ENCODE results near the gene SKP1. TPM values are rescaled to one million over a fixed set of nuclear protein-coding genes. Genes with fewer than 3 reads are reported as not detected.
"Not testable (repeated sequence)": the region's sequence is repeated elsewhere in the genome, so short reads cannot be mapped to it uniquely, and the experiment has no call there.

Gene SKP1
- 229 TPM for total RNA-seq

DNA sequence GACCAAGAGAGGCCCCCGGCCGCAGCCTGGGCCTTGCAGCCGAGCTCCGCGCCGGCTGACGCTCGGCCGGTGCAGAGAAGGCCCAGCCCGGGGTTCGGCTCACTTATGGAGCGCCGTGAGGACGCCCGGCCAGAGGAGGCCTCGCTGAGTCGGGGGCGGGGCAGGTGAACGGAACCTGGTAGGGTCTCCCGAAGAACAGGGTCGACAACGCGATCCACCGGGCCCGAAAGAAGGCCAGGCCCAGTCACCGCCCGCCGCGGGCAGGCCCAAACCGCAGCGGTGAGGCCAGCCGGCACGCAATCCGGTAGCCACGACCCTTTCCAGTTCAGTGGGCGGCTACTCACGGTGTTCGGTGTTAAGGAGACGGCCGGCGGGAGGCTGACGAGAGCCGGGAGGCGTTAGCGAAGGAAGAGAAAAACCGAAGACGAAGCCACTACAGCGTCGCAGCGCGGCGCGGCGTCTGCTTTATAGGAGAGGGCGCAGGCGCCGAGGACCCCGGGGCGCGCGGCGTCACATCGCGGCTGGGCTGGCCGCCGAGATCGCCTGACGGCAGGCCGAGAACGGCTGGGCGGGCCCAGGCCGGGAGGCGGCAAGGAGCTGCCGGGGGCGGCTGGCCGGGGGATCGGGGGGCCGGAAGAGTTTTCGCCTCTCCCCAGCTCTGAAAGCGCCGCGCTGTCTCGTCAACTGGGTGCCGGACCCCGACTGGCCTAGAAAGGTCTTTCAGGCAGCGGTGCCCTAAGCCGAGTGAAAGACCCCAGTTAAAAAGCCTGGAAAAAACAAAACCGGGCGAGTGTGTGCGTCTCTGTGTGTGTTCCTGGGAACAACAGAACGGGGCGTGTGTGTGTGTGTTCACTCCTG is at the start of gene SKP1:
TSS of gene SKP1 (minus strand) at position 440 of the 858 bp plus-strand sequence. CDS start 2,928 bp downstream, outside the sequence.
- peaks cover 28% of the 10 kb centered on the region for H3K4me1 ChIP-seq (ENCODE audit: insufficient read depth, low read length)
- peak within 1 kb of the TSS; percentile 94 for H3K4me3 ChIP-seq (ENCODE audit: low read length)
- H3K9me3 ChIP-seq (ENCODE audit: low read depth, low read length), result no peaks in the 10 kb centered on the region
- H3K27me3 ChIP-seq (ENCODE audit: insufficient read depth, low read length), result no peaks in the 10 kb centered on the region

DNA sequence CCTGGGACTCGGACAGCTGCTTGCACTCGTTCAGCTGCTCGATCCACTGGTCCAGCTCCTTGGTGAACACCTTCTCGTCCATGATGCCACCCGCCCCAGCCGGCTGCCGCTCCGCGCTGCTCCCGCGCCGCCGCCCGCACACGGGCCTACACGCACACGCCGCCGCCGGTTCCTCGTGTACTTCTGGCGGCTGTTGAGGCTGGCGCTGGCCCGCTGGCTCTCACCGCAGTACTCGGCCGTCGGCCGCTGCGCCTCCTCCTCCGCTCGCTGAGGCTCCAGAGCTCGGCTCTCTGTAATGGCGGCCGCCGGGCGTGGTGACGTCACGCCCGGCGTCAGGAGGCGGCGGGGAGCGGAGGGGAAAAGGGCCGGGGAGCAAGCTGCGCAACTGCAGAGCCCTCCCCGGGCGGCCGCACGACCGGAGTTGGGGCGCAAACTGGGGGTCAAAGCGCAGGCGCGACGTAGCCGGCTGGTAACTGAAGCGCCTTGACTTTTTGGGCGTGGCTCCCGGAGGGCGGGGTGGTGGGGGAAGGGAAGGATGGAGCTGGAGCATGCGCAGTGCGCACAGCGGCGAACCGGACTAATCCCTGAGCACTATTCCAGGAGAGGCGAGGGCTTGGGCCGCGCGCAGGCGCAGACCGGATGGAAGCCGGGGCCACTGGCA is 49.2 kb upstream of the SKP1 start, which contains the start of gene PPP2CA:
TSS of gene PPP2CA (minus strand) at position 294 of the 661 bp plus-strand sequence. CDS start at position 82, 212 bp downstream.
- H3K4me3 ChIP-seq (ENCODE audit: low read length), result peak within 1 kb of the TSS; percentile 96
- no peaks in the 10 kb centered on the region for H3K27me3 ChIP-seq (ENCODE audit: insufficient read depth, low read length)
- peaks cover 38% of the 10 kb centered on the region for H3K4me1 ChIP-seq (ENCODE audit: insufficient read depth, low read length)

DNA sequence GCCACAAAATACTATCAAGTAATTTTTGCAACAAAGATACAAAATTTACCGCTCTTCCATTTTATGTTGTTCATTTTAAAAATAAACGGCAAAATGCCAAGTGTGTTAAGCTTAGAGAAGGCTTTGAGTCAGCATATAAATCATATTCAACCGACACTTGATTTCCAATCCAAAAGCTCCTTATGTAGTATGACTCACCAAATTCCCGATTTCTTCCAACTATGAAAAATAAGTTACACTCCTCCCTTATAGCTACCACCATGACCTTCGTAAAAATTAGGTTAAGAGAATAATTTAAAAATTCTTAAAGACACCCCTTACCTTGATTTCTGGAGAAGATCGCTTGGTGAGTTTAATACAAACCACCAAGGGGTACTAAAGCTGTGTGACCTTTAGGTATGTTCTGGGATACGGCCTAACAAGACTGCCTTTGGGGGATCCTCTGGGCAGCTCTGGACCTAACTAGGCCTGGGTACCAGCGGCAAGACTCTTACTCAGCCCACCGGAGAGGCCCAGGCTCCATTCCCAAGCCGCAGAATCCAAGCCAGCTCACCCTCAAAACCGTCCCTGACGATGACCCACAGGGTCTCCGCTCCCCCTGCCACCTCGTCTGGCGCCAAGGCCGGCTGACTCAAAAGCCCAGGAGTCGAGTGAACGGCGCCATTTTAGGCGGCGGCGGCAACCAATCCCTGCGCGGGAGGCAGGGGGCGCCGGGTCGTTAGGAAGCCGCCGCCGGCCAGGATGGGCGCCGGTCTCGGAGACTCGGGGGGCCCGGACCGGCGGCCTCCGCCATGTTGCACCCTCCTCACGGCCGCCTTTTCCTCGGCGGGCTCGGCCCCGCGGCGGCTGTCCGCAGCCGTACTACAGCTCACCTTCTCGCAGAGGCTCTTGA is 48.4 kb upstream of the SKP1 start:
- peaks cover 46% of the 10 kb centered on the region for H3K4me1 ChIP-seq (ENCODE audit: insufficient read depth, low read length)

More for the DNA sequence above, 49.2 kb upstream of the SKP1 start, which contains the start of gene PPP2CA:
- H3K9me3 ChIP-seq (ENCODE audit: low read depth, low read length), result no peaks in the 10 kb centered on the region

DNA sequence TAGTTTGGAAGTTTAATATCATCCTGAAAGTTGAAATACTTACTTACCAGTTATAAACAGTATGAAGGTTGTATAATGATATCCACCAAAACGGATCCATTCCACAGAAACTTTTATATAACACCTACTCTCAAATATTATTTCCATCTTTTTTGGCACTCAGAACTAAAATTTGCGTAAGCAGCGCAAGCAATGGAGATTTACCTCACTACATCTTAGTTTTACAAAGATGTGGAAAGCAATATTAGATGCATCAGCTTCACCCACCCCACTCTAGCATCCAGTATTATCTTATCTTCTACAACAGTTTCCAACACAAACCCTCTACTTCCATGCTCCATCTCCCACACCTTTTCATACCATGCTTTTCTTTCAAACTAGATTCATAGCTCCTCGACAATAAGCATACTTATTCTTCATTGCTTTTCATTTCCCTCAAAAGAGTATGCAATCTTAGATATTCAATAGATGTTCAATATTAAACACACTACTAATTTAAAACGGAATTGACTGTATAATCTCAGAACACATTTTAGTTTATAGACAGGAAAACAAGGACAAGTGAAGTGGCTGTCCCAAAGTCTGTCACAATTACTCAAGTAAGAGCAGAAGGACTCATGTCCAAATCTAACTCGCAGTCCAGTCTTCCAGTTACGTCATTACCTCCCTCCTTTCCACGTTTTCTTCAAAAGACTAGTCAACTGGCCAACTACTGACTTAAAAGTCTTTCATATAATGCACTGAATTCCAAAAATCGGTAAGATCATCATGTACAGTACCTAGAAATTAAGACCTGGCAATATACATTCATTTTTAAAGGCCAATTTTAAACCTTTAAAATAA is 46.9 kb upstream of the SKP1 start:
- Histone ChIP-seq H3K27me3 (ENCODE audit: insufficient read depth, low read length) (no peaks in the 10 kb centered on the region), H3K9me3 (ENCODE audit: low read depth, low read length) (no peaks in the 10 kb centered on the region), H3K4me1 (ENCODE audit: insufficient read depth, low read length) (peaks cover 56% of the 10 kb centered on the region), H3K4me3 (ENCODE audit: low read length) (no peak overlapping the region)

More for the DNA sequence above, 48.4 kb upstream of the SKP1 start:
- Histone ChIP-seq H3K9me3 (ENCODE audit: low read depth, low read length) (no peaks in the 10 kb centered on the region), H3K4me3 (ENCODE audit: low read length) (peak overlapping the region; percentile 96), H3K27me3 (ENCODE audit: insufficient read depth, low read length) (no peaks in the 10 kb centered on the region)

DNA sequence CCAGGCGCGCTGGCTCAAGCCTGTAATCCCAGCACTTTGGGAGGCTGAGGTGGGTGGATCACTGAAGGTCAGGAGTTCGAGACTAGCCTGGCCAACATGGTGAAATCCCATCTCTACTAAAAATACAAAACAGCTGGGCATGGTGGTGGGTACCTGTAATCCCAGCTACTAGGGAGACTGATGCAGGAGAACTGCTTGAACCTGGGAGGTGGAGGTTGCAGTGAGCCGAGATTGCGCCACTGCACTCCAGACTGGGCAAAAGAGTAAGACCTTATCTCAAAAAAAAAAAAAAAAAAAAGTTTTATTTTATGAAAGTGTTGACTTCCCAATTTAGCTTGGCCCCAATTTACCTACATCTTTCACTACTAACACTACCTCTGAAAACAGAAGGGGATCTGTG is 44.9 kb upstream of the SKP1 start:
- H3K4me3 ChIP-seq (ENCODE audit: low read length); H3K27me3 ChIP-seq (ENCODE audit: insufficient read depth, low read length); H3K9me3 ChIP-seq (ENCODE audit: low read depth, low read length): not testable (repeated sequence)
- H3K4me1 ChIP-seq (ENCODE audit: insufficient read depth, low read length), result peaks cover 51% of the 10 kb centered on the region

DNA sequence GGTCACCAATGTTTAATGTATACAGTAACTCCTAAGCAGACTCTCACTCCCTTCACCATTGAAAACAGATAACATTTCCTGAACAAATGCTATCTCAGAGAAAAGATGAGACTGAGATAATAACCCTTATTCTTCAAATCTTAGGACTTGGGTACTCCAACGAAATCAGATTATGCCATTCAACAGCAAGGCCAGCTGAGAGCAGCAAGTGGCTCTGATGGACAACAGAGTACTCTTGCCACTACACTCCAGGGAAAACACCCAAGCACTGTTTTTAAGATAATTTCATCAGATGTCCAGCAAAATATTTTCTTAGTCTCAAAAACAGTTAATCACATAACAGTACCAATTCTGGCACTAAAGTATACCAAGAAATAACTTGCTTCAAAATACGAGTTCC is 39.0 kb upstream of the SKP1 start:
- Histone ChIP-seq H3K9me3 (ENCODE audit: low read depth, low read length) (no peaks in the 10 kb centered on the region), H3K4me3 (ENCODE audit: low read length) (no peak overlapping the region), H3K4me1 (ENCODE audit: insufficient read depth, low read length) (peaks cover 48% of the 10 kb centered on the region), H3K27me3 (ENCODE audit: insufficient read depth, low read length) (no peaks in the 10 kb centered on the region)

DNA sequence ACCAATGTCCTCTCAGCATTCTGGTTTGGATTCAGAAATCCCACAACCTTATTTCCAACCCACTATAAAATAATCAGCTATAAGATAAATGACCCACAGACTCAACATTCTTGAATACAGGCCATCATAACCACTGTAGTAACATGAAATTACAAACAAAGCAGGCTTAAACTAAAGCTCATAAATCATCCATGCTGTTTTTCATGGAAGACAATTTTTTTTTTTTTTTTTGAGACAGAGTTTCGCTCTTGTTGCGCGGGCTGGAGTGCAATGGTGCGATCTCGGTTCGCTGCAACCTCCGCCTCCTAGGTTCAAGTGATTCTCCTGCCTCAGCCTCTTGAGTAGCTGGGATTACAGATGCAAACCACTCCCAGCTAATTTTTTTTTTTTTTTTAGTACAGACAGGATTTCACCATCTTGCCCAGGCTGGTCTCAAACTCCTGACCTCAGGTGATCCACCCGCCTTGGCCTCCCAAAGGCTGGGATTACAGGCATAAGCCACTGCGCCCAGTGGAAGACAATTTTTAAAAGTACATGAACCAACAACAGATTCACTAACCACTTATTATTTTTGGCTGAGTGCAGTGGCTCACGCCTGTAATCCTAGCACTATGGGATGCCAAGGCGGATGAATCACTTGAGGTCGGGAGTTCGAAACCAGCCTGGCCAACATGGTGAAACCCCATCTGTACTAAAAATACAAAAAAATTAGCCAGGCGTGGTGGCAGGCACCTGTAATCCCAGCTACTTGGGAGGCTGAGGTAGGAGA is 34.7 kb upstream of the SKP1 start:
- not testable (repeated sequence) for H3K9me3 ChIP-seq (ENCODE audit: low read depth, low read length); H3K27me3 ChIP-seq (ENCODE audit: insufficient read depth, low read length); H3K4me3 ChIP-seq (ENCODE audit: low read length)
- peaks cover 46% of the 10 kb centered on the region for H3K4me1 ChIP-seq (ENCODE audit: insufficient read depth, low read length)

DNA sequence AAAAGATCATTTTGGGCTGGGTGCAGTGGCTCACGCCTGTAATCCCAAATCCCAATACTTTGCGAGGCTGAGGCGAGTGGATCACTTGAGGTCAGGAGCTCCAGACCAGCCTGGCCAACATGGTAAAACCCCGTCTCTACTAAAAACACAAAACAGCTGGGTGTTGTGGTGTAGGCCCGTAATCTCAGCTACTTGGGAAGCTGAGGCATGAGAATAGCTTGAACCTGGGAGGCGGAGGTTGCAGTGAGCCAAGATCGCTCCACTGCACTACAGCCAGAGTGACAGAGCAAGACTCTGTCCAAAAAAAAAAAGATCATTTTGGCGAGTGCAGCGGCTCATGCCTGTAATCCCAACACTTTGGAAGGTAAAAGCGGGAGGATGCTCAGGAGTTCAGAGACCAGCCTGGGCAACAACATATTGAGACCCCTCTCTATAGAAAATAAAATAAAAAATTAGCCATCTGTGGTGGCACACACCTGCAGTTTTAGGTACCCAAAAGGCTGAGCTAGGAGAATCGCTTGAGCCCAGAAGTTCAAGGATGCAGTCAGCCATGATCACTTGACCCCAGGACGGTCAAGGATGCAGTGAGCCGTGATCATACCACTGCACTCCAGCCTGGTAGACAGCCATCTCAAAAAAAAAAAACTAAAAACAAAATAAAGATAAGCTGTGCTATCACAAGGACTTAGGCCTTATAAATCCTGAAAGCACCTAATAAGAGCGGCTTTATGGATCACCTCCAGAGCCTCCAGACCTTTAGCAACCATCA is 32.9 kb upstream of the SKP1 start:
- Histone ChIP-seq H3K4me3 (ENCODE audit: low read length) (no peak overlapping the region), H3K27me3 (ENCODE audit: insufficient read depth, low read length) (no peaks in the 10 kb centered on the region), H3K9me3 (ENCODE audit: low read depth, low read length) (no peaks in the 10 kb centered on the region), H3K4me1 (ENCODE audit: insufficient read depth, low read length) (peaks cover 36% of the 10 kb centered on the region)

DNA sequence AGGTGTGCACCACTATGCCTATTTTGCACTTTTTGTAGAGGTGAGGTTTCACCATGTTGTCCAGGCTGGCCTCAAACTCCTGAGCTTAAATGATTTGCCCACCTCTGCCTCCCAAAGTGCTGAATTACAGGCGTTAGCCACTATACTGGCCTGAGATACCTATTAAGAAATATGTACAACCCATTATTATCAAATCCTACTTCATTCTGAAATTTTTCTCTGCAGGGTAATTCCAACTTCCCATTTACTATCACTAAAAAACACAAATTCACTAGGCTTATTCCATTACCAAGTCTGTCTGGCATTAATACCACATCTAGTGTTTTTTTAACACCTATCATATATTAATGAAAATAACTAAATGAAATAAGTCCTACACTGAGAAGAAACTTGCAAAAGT is 30.9 kb upstream of the SKP1 start:
- no peaks in the 10 kb centered on the region for H3K9me3 ChIP-seq (ENCODE audit: low read depth, low read length)
- H3K27me3 ChIP-seq (ENCODE audit: insufficient read depth, low read length), result no peaks in the 10 kb centered on the region
- H3K4me1 ChIP-seq (ENCODE audit: insufficient read depth, low read length), result peaks cover 29% of the 10 kb centered on the region
- H3K4me3 ChIP-seq (ENCODE audit: low read length), result no peak overlapping the region

DNA sequence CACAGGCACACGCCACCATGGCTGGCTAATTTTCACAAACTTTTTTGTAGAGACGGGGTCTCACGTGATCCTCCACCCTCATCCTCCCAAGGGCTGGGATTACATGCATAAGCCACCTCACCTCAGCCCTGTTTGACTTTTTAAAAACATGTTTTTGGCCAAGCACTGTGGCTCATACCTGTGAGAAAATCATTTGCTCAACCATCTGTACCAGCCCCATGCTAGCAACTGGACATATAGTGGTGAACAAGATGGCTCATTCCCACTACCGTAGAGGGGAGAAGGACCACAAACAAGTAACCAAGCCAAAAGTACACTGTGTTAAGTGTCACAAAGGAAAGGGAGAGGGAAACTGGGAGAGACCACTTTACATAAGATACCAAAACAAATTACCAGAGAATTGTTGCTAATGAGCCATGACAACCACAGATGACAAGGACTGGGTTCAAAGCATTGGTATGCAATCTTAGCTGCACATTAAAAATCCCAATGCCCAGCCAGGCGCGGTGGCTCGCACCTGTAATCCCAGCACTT is 29.9 kb upstream of the SKP1 start:
- no peaks in the 10 kb centered on the region for H3K9me3 ChIP-seq (ENCODE audit: low read depth, low read length)
- H3K27me3 ChIP-seq (ENCODE audit: insufficient read depth, low read length), result no peaks in the 10 kb centered on the region
- H3K4me1 ChIP-seq (ENCODE audit: insufficient read depth, low read length), result peaks cover 29% of the 10 kb centered on the region

DNA sequence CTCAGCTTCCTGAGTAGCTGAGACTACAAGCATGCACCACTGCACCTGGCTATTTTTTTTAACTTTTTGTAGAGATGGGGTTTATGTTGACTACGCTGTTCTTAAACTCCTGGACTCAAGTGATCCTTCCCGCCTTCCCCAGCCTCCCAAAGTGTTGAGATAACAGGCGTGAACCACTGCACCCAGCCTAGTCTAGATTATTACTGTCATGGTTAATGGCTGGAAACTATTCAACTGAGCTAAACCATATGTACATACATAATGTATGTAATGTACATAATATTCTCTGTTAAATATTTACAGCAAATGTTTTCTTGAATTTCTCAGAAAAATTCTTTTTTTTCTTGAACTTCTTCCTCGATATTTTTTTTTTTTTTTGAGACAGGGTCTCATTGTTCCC is 27.8 kb upstream of the SKP1 start:
- peaks cover 10% of the 10 kb centered on the region for H3K4me1 ChIP-seq (ENCODE audit: insufficient read depth, low read length)

More for the DNA sequence above, 29.9 kb upstream of the SKP1 start:
- no peak overlapping the region for H3K4me3 ChIP-seq (ENCODE audit: low read length)

DNA sequence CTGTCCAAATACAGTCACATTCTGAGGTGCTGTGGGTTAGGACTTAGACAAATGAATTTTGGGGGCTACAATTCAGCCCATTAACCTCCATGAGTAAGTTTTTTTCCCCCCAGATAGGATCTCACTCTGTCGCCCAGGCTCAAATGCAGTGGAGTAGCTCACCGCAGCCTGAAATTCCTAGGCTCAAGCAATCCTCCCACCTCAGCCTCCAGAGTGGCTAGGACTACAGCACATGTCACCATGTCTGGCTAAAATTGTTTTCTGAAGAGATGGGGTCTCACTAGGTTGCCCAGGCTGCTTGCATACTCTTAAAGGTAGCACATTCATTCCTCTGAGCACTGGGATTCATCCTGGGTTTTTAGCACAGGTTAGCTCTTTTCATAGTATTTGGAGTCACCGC is 26.9 kb upstream of the SKP1 start:
- no peaks in the 10 kb centered on the region for H3K9me3 ChIP-seq (ENCODE audit: low read depth, low read length)
- peaks cover 6% of the 10 kb centered on the region for H3K4me1 ChIP-seq (ENCODE audit: insufficient read depth, low read length)
- no peaks in the 10 kb centered on the region for H3K27me3 ChIP-seq (ENCODE audit: insufficient read depth, low read length)
- H3K4me3 ChIP-seq (ENCODE audit: low read length), result no peak overlapping the region

More for the DNA sequence above, 27.8 kb upstream of the SKP1 start:
- Histone ChIP-seq H3K9me3 (ENCODE audit: low read depth, low read length) (no peaks in the 10 kb centered on the region), H3K27me3 (ENCODE audit: insufficient read depth, low read length) (no peaks in the 10 kb centered on the region), H3K4me3 (ENCODE audit: low read length) (no peak overlapping the region)

DNA sequence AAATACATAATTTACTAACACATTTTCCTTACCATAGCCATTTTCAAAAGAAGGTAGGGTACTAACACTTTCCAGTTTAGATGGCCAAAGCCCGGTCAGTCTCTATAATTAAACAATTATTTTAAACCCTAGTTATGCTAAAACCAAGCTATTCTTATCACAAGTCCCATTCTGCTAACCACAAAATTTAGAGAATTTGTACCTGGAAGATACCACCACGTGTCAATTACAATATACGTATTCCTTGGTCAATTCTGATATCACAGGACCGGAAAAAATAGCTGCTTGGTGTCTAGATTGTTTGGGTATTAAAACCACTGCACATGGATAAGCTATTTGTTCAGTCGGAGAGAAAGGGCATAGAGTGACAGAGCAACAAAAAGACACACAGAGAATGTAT is 18.9 kb upstream of the SKP1 start:
- H3K4me1 ChIP-seq (ENCODE audit: insufficient read depth, low read length), result no peaks in the 10 kb centered on the region
- no peak overlapping the region for H3K4me3 ChIP-seq (ENCODE audit: low read length)
- H3K27me3 ChIP-seq (ENCODE audit: insufficient read depth, low read length), result no peaks in the 10 kb centered on the region

More for the DNA sequence above, 18.9 kb upstream of the SKP1 start:
- H3K9me3 ChIP-seq (ENCODE audit: low read depth, low read length), result no peaks in the 10 kb centered on the region

All from mononuclear cell (primary cell).